ENCODE measurements around the gene ALDH5A1.

DNA sequence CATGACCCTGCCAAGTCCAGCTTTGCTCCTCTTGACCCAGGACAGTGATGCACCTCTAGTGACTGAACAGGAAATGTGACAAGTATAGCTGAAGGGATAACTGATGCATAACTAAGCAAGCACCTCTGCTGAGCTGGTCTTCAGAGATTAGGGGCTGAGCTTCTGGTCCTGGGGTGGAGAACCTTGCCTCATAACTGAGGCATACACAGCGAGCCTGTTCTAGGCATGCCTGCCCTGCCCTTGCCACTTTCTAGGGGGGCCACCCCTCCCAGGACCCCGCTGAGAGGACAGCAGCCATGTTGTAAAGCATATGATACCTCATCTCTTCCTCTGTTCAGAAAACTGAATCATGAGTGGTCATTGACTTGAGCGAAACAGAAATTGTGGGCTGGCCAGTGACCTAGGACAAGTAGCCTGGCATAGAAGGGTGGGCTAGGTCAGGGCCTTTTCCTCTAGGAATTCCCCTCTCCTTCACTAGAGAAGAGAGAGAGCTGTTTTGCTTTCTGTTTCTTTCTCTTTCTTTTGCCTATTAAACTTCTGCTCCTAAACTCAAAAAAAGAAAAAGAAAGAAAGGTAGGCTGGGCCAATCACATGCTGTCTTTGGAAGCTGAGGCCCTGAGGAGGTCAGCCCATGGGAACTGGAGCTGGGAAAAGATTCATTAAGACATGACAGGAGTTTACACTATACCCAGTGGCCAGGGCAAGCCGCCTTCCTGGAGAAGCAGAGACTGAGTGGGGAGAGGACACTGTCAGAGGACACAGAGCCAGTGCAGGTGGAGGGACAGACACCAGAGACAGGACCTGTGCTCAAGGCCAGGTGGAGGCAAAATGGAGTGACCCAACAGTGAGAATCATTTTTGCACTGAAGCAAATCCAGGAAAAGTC is 23.1 kb downstream of the ALDH5A1 start:
- TF ChIP-seq, protein P1, sequence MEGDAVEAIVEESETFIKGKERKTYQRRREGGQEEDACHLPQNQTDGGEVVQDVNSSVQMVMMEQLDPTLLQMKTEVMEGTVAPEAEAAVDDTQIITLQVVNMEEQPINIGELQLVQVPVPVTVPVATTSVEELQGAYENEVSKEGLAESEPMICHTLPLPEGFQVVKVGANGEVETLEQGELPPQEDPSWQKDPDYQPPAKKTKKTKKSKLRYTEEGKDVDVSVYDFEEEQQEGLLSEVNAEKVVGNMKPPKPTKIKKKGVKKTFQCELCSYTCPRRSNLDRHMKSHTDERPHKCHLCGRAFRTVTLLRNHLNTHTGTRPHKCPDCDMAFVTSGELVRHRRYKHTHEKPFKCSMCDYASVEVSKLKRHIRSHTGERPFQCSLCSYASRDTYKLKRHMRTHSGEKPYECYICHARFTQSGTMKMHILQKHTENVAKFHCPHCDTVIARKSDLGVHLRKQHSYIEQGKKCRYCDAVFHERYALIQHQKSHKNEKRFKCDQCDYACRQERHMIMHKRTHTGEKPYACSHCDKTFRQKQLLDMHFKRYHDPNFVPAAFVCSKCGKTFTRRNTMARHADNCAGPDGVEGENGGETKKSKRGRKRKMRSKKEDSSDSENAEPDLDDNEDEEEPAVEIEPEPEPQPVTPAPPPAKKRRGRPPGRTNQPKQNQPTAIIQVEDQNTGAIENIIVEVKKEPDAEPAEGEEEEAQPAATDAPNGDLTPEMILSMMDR (IDR thresholded peaks at IDR 0.05; ENCODE audit: insufficient read depth, low read length, poor library complexity, severe bottlenecking) = no peak
- TF ChIP-seq EZH2phosphoT487 (conservative IDR thresholded peaks at IDR 0.05; ENCODE audit: low read length) = no peak
